HG03159 (cell line): ENCODE data around the gene GPC5.

Experiments used
- ATAC-seq: cut with Tn5 transposase; IDR thresholded peaks from one replicate; pipeline ENCODE4 v1.9.1; 2021; ENCODE audit warnings: mild to moderate bottlenecking, moderate library complexity; ENCODE audit not compliant: unreplicated experiment

Gene GPC5

DNA sequence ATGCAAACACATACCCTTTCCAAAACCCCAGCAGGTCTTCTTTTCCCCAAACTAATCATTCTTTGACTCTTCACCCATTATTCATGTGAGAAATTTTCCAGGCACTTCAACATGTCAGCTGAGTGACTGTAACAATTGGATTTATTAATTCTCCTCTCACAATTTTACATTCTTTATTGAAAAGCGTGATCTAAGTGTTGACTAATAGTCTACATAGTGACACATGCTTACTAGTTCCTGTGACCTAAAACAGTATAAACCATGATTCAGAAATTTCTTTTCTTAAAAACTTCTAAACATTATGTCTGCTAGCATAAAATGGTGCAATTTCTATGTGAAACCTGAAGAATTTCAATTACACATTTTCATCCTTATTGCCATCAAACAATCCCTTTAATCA lies 532.3 kb downstream of the GPC5 start:
- no peak for ATAC-seq

GRCh38 chr13:91934354-91934753 lies 535.9 kb downstream of the GPC5 start:
- ATAC-seq, result no peak

DNA sequence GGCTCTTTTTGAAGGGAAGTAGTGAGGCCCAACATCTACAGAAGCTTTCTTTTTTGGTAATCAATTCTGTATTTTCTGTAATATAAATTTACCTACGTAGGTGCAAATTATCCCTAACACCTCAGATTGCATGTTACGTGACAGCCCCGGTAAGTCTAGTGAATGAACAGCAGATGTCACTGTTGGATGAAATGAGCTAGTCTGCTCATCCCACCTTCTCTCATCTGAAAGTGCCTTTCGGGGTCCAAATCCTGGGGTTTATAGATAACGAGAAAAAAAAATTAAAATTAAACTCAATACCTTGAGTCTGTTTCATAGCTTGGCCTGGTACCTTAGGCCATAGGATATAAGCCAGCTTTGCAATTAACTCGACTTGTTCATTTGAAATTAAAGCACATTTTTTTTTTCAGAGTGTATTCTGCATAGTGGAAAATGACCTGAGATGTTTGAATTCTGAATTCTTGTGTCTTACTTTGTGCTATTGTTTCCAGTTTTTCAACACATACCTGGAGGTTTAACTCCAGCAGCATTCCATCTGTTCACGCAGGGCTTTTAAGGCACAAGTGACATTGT lies 548.2 kb downstream of the GPC5 start:
- peak; percentile 75 for ATAC-seq

- no peak for ATAC-seq
Measured at GRCh38 chr13:91948736-91949135, 550.3 kb downstream of the GPC5 start.

DNA sequence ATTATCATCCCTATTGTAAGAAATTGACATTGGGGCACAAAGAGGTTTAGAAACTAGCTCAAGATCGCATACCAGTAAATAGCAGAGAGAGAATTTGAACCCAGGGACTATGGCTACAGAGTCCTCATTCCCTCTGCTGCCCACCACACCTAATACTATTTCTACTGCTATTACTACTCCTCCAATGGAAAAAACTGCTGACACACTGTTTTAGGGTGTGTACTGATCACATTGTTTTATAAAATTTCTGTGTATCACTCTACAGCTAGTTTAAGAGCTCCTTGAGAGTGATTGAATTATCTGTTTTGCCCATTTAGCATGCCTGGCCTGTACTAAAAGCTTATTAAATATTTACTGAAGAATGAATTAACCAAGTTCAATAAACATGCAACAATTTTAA lies 552.4 kb downstream of the GPC5 start:
- ATAC-seq, result no peak

DNA sequence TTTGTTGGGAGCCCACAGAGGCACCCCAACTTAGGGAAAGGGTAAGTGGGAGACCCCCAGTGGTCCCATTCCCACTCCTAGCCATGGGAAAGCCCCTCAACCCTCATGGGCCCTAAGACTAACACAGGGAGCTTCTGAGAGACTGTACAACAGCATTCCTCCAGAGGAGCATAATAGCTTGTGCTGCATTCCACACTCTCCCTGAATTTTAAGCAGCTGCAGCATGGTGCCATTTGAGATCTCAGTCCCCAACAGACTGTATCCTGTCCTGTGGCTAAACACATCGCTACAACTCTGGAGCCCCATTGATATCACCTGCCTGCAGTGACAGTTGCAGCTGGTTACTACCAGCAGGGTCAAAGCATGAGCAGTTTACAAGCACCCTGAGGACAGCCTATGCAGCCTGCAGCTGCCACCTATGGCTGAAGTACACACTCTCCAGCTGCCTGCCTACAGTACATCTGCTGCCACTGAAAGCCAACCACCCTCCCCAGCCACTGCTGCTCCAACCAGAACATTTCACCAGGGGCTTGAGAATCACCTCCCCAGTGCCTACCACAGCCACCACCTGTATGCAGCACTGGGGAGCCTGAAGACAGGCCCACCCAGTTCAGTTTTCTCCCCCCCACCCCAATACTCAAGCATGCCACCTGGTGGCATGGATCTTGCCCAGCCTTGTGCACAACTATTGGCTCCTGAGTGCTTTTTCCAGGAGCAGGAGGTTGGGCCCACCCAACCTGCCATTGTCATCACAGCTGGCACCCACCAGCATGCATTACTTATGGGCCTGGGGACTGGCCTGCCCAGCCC lies 557.3 kb downstream of the GPC5 start:
- ATAC-seq, result no peak

GRCh38 chr13:91960947-91961346 lies 562.5 kb downstream of the GPC5 start:
- no peak for ATAC-seq

GRCh38 chr13:91962946-91963345 lies 564.5 kb downstream of the GPC5 start:
- ATAC-seq, result no peak

- no peak for ATAC-seq
Measured at GRCh38 chr13:91965511-91965910, 567.1 kb downstream of the GPC5 start.

GRCh38 chr13:91978571-91978970 lies 580.1 kb downstream of the GPC5 start:
- no peak for ATAC-seq

DNA sequence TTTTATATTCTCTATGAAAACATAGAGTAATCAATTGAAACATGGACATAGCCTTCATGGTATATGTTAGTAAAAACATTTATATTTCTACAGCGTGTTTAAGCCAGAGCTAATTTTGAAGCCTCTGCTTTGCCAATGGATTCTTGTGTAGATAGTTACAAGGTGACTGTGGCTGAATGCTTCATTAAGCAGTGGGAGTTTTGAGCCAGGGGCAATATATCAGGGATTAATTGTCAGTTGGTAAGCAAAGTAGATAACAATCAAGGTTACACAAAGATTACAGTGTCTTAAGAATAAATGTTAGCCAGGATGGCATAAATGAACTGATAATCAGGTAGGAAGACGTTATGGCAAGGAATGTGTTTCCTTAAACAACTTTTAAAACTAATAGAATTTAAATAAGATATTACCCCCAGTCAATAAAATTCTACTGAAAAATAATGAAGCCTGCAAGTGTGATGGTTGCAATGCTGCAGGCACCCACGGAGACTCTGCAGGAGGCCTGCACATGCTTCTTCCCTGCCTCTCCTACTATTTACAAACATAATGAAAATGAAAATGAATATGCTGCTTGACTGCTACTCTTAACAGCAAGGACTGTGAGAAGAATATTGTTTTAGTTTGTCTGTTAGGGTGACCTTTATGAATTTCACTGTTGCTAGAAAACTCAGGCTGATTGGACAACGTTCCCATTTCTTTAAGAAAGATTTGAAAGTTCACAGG lies 588.5 kb downstream of the GPC5 start:
- ATAC-seq, result no peak

GRCh38 chr13:91988331-91988730 lies 589.9 kb downstream of the GPC5 start:
- no peak for ATAC-seq

DNA sequence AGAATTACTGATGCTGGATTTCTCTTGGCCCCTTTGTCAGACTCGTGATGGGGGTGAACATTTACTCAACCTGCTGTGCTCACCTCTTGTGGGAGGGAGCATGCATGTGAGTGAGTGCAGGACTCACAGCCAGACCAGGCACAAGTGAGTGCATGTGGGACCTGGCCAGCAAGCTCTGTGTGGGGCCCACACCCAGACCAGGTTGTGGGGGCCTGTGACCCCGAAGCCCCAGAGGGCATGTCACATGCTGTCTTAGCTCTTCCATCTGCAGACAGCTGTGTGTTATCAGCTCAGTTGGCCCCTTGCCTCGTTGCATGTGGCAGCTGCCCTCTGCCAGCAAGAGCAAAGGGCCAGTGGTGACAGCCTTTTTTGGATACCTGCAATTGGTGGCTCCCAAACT lies 614.4 kb downstream of the GPC5 start:
- no peak for ATAC-seq

- no peak for ATAC-seq
Measured at GRCh38 chr13:92017737-92018136, 619.3 kb downstream of the GPC5 start.

GRCh38 chr13:92028695-92029094 lies 630.3 kb downstream of the GPC5 start:
- no peak for ATAC-seq

GRCh38 chr13:92029641-92030040 lies 631.2 kb downstream of the GPC5 start:
- no peak for ATAC-seq

GRCh38 chr13:92038905-92039304 lies 640.5 kb downstream of the GPC5 start:
- ATAC-seq, result no peak

GRCh38 chr13:92042522-92042921 lies 644.1 kb downstream of the GPC5 start:
- ATAC-seq, result no peak

GRCh38 chr13:92044351-92044750 lies 645.9 kb downstream of the GPC5 start:
- ATAC-seq, result no peak

DNA sequence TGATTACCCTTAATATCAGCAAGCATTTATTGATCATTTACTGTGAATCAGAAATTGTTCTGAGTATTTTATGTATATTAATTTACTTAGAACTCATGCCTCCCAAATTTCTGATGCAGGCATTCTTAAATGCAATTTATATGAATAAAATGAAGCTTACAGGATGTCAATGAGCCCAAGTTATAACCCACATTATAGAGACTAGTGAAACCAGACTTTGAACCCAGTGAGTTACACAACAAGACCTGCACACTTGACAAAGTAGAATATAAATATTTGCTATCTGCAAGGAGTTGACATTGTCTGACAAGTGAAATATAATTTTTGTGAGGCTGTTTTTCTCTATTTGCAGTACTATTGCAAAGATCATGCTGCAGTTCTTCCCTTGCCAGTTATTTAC lies 656.0 kb downstream of the GPC5 start:
- no peak for ATAC-seq

DNA sequence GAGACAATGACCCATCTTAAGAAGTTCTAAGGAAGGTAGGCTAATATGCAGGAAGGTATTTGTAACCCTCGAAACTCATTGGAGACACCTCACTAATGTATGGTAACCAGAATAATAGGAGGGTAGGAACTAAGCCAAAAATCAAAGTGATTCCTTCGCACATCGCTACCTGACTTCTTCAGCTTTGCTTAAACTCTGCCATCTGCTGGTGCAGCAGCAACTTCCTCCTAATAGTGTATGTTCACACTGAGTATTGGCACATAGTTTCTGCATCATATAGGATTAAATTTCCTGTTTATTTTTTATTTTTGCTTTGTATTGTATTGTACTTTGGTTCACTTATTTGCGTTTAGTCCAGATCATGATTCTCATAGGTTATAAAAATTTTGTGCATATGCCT lies 676.2 kb downstream of the GPC5 start:
- no peak for ATAC-seq

DNA sequence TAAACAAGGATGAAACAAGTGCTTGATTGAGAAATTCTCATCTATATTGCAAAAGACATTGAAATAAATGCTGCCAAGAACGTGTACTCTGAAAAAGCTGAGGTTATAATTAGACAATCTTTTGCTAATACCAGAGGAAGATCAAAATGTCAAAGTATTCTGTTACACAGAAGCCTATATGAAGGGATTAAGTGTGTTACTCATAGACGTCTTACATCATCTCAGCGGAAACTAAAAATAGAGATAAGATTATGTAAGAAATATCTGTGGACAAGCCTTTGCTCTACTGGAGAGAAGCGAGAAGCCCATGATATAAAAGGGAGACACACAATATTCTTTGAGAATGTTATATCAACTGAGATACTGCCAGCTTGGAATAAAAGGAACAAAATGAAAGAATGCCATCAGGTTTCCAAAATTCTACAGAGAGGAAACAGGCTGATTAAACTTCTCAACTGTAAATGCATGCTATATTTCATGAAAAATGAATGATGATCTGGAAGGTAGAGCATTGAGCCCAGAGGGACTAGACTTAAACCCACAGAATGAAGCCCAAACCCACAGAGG lies 699.0 kb downstream of the GPC5 start:
- no peak for ATAC-seq
